HG03175 (cell line): Measurements from ENCODE around the gene PPHLN1.

Experiments used
- ATAC-seq: cut with Tn5 transposase; IDR thresholded peaks from one replicate; pipeline ENCODE4 v1.9.1; 2021; ENCODE audit warnings: mild to moderate bottlenecking, moderate library complexity; ENCODE audit not compliant: unreplicated experiment

Gene PPHLN1

GRCh38 chr12:42325653-42326474 lies at the start of gene PPHLN1, which contains the start of gene ZCRB1:
TSS of gene PPHLN1 (plus strand) at chr12:42326167. CDS start at chr12:42335903, 9,736 bp downstream.
TSS of gene ZCRB1 (minus strand) at chr12:42326094. CDS start at chr12:42324102, 1,992 bp downstream.
- peak; percentile 90 for ATAC-seq

- ATAC-seq: no peak
These were observed 48.4 kb upstream of the PPHLN1 start for GRCh38 chr12:42277396-42278127.

DNA sequence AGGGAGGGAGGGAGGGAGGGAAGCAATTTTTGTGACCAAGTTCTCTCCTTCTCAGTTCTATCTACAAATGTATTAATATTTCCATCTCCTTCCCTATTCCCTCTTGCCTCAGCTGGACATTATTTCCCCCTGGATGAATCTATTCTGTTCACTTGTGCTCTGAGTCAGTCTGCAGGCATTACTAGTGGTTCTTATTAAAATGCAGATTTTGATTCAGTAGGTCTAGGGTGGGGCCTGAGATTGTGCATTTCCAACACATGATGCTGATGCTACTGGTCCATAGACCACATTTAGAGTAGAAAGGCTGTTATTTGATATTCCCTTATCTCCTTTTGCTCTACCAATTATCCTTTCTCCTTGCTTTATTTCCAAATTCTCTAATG lies 47.8 kb upstream of the PPHLN1 start:
- no peak for ATAC-seq

DNA sequence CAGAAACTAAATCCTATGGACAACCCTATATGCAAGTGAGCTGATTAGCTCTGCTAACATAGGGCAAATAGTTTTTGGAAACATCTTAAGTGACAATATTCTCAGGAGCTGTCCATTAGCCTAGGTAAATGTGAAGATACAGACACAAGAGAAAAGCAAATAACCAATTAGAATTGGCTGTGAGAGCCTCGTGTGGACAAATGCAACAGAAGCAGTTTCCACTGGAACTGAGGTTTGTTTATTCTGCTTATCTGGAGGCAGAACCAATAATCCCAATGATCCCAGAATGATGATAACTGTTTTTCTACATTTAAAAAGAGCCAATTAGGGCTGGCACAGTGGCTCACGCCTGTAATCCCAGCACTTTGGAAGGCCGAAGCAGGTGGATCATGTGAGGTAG lies 44.7 kb upstream of the PPHLN1 start:
- ATAC-seq: no peak

DNA sequence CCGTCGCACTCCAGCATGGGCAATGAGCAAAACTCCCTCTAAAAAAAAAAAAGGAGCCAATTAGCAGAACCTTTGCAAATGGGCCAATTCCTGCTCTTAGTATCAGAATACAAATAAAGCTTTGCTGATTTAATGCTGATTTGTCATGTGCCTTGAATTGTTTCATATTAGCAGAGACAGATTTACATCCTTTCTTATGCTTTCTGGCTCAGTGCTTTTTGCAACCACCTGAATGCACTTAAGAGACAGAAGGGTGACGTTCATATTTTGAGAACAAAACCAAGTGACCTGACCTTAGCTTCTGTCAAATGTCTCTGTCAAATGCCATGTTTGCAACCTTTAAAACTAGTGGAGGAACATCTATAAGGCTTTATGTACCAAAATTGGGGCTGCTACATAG lies 44.1 kb upstream of the PPHLN1 start:
- no peak for ATAC-seq

- ATAC-seq: no peak
These were observed 43.7 kb upstream of the PPHLN1 start for GRCh38 chr12:42282294-42282693.

DNA sequence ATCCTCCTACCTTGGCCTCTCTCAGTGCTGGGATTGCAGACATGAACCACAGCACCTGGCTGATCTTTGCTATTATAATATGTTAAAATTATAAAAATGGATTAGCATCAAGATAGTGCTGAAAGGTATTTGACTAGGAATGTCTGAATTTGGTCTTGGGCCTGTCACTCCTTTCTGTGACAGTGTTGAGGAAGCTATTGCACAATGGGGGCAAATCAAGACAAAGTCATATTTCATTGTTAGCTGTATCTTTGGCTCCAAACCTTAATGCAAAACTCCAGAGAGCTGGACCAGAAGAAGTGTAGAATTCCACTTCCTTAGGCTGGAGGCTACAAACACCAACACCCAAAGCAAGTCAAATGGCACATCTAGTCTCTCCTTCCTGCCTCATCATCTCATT lies 42.2 kb upstream of the PPHLN1 start:
- ATAC-seq: no peak

DNA sequence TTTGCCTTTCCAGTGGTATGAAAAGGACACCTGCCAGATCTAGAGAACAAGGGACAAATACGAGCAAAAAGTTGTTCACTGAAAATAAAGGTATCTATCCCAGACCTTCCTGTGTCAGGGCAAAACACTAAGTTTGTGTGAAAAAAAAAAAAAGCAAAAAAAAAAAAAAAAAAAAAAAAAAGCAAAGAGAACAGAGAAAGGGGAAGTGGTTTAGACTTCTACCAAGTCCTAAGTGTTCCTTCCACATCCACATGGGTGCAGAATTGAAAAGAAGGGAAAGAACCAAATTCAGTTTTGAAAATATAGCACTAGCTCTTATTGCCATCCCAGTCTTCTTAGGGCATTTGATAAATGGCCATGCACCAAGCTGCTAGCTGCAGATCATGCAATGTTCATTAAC lies 41.8 kb upstream of the PPHLN1 start:
- ATAC-seq: no peak

- no peak for ATAC-seq
These were observed 41.1 kb upstream of the PPHLN1 start for GRCh38 chr12:42284876-42285275.

GRCh38 chr12:42285431-42285830 lies 40.5 kb upstream of the PPHLN1 start:
- no peak for ATAC-seq

DNA sequence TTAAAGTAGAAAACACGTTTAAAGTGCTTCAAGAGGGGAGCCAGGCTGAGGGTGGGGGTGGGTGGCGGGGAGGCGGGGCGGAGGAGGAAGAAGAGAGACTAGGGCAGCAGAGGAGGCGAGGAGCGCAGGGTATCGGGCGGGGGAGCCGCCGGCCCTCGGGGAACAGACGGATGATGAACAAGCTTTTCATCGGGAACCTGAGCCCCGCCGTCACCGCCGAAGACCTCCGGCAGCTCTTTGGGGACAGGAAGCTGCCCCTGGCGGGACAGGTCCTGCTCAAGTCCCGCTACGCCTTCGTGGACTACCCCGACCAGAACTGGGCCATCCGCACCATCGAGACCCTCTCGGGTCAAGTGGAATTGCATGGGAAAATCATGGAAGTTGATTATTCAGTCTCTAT lies 39.2 kb upstream of the PPHLN1 start:
- no peak for ATAC-seq

DNA sequence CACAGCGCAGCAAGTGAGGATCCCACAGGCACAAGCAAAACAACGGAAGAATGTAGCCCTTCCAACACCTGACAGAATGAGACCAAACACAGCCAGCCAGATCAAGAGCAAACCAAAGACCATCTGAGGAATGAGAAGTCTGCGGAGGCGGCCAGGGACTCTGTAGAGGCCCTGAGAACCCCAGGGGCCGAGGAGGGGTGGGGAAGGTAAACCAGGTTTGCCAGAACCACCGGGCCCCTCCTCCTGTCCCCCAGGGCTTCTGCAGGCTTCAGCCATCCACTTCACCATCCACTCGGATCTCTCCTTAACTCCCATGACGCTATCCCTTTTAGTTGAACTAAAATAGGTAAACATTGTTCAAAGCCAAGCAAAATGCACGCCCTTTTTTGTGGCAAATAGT lies 37.4 kb upstream of the PPHLN1 start:
- ATAC-seq: no peak

DNA sequence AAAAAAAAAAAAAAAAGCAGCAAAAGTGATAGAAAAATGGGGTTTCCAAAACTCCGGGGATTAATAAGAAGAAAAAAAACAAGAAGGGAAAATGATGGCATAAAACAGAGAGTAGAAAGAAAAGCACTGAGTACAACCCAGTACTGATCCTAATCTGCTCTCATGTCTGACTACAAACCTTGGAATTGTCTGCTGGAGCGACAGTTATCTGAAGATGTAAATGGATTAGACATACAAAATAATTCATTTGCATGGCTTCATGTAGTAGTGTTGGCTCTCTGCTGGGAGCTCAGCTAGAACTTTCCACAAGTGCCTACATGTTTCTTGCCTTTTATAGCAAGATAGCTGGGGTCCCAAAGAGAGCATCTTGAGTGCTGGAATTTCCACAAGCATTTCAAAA lies 34.3 kb upstream of the PPHLN1 start:
- no peak for ATAC-seq

GRCh38 chr12:42296503-42297109 lies 29.4 kb upstream of the PPHLN1 start:
- no peak for ATAC-seq

DNA sequence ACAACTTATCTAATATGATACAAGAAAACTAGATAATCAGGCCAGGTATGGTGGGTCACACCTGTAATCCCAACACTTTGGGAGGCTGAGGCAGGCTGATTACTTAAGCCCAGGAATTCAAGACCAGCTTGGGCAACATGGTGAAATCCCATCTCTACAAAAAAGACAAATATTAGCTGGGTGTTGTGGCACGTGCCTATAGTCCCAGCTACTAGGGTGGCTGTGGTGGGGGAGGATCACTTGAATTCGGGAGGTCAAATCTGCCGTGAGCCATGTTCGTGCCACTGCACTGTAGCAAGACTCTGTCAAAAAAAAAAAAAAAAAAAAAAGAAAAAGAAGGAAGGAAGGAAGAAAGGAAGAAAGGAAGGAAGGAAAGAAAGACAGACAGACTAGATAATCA lies 27.1 kb upstream of the PPHLN1 start:
- ATAC-seq: no peak

DNA sequence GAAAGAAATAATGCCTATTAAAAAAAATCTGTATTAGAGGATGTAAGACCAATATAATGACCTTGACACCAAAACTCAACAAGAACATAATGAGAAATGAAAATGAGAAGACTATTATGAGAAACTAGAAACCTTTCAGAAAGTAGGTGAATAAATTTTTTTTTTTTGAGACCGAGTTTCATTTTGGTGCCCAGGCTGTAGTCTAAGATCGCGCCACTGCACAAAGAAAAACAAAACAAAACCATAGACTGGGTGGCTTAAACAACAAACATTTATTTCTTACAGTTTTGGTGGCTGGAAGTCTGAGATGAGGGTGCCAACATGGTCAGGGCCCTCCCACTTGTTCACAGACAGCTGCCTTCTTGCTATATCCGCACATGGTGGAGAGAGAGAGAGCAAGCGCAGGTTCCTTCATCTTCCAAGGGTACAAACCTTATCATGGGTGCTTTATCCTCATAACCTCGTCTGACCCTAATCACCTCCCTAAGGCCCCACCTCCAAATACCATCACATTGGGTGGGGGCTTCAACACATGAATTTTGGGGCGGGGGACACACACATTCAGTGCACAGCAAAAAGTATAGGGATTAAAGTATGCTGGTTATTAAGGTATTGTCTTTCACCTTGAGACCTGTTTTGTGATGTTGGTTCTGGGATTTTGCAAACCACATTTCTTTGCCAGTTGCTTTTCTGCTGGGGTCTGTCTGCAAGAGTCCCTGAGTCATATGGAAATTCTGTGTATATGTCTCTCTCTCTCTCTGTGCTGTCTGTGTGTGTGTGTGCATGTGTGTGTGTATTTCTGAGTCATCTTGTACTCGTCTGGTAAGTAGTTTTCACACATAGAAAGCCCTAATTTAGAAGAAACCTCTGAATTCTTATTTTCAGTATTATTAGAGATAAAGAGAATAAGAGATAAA lies 26.3 kb upstream of the PPHLN1 start:
- peak; percentile 76 for ATAC-seq

- no peak for ATAC-seq
These were observed 19.7 kb upstream of the PPHLN1 start for GRCh38 chr12:42306297-42306696.

GRCh38 chr12:42308390-42308789 lies 17.6 kb upstream of the PPHLN1 start:
- ATAC-seq: no peak

DNA sequence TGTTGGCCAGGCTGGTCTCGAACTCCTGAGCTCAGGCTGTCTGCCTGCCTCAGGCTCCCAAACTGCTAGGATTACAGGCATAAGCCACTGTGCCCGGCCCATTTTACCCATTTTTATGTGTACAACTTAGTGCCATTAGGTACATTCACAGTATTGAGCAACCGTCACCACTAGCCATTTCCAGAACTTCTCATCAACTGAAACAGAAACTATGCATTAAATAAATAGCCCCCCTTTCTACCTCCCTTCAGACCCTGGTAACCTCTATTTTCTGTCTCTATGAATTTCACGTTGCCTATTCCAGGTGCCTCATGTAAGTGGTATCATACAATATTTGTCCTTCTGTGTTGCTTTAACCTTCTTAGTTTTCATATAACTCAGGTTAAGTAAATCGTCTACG lies 16.0 kb upstream of the PPHLN1 start:
- no peak for ATAC-seq

- no peak for ATAC-seq
These were observed 10.9 kb upstream of the PPHLN1 start for GRCh38 chr12:42315108-42315507.

DNA sequence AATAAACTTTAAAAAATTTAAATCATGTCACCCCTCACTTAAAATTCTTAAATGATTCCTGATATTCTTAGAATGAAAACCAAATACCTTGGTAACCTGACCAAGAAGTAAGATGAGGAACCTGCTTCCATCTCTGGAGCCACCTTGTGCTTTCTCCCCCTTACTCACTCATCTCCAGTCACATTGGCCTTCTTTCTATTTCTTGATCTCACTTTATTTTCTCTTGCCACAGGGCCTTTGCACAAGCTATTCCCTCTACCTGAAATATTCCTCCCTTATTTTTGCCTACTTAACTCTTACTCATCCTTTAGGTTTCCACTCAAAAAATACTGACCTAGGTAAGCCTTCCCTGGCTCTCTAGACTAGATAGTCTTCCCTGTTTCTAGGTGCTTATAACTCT lies 5.2 kb upstream of the PPHLN1 start:
- ATAC-seq: no peak
